CD4-positive, alpha-beta memory T cell (primary cell): ENCODE measurements around the gene WDR81. TPM values are rescaled to one million over a fixed set of nuclear protein-coding genes. Genes with fewer than 3 reads are reported as not detected.
"Not testable (repeated sequence)": the region's sequence is repeated elsewhere in the genome, so short reads cannot be mapped to it uniquely, and the experiment has no call there.

Source experiments
- CTCF ChIA-PET: fragments of 350-600 bp; sonication (Branson Sonifier 250); formaldehyde crosslinking; loops from one replicate; lab custom pipeline; 2021; ENCODE audit warnings: inconsistent platforms; ENCODE audit not compliant: partially characterized antibody; lab: Charles Lee
- POLR2A ChIA-PET: fragments of 350-600 bp; sonication (Branson Sonifier 250); formaldehyde crosslinking; loops from one replicate; lab custom pipeline; 2021; ENCODE audit not compliant: partially characterized antibody; lab: Charles Lee
- DNase-seq, 5 donors: peaks; one replicate each; pipeline versions ENCODE4 v3.0.0 to v3.0.0-alpha.2; 2020 to 2022; ENCODE audit warnings: mixed read lengths in 1 of 5
- H3K27ac ChIP-seq: one replicate; pipeline ENCODE4 v1.7.0; 2013; ENCODE audit warnings: low read depth, low read length
- H3K27me3 ChIP-seq: 2 replicates; pipeline ENCODE4 v1.7.0; 2013; ENCODE audit warnings: mild to moderate bottlenecking, low read length, moderate library complexity; ENCODE audit not compliant: insufficient read depth
- H3K36me3 ChIP-seq: 2 replicates; pipeline ENCODE4 v1.7.0; 2013; ENCODE audit warnings: mild to moderate bottlenecking, low read length, moderate library complexity; ENCODE audit not compliant: insufficient read depth
- H3K4me1 ChIP-seq: 2 replicates; pipeline ENCODE4 v1.7.0; 2013; ENCODE audit warnings: mild to moderate bottlenecking, low read length, moderate library complexity; ENCODE audit not compliant: insufficient read depth
- H3K4me3 ChIP-seq, 2 donors: one replicate each; pipeline ENCODE4 v1.7.0; 2013; ENCODE audit warnings: low read length in 2 of 2, mild to moderate bottlenecking in 1 of 2
- H3K9me3 ChIP-seq, 2 donors: one replicate each; pipeline ENCODE4 v1.7.0; 2013; ENCODE audit warnings: low read length in 2 of 2, control low read depth in 1 of 2; ENCODE audit not compliant: control insufficient read depth in 1 of 2
- H3K27ac Mint-ChIP-seq, 7 donors: one replicate each; pipeline ENCODE4 v1.8.0; 2020 to 2021; ENCODE audit warnings: mixed read lengths in 7 of 7, mild to moderate bottlenecking in 6 of 7, inconsistent platforms in 3 of 7, moderate library complexity in 3 of 7
- H3K27me3 Mint-ChIP-seq, 2 donors: one replicate each; pipeline ENCODE4 v1.8.0; 2020 to 2021; ENCODE audit warnings: mixed read lengths in 2 of 2
- H3K36me3 Mint-ChIP-seq, 2 donors: one replicate each; pipeline ENCODE4 v1.8.0; 2020 to 2021; ENCODE audit warnings: mixed read lengths in 2 of 2, inconsistent platforms in 1 of 2, mild to moderate bottlenecking in 1 of 2
- H3K4me1 Mint-ChIP-seq, 4 donors: one replicate each; pipeline ENCODE4 v1.8.0; 2020 to 2021; ENCODE audit warnings: mixed read lengths in 4 of 4, mild to moderate bottlenecking in 1 of 4
- H3K4me3 Mint-ChIP-seq, 8 donors: one replicate each; pipeline ENCODE4 v1.8.0; 2020 to 2021; ENCODE audit warnings: mixed read lengths in 8 of 8, mild to moderate bottlenecking in 7 of 8, moderate library complexity in 6 of 8, inconsistent platforms in 3 of 8
- H3K9me3 Mint-ChIP-seq, 8 donors: one replicate each; pipeline ENCODE4 v1.8.0; 2020 to 2021; ENCODE audit warnings: mixed read lengths in 8 of 8, mild to moderate bottlenecking in 5 of 8, inconsistent platforms in 3 of 8, moderate library complexity in 1 of 8
- intact Hi-C: fragments of 100-400 bp; cut with micrococcal nuclease; formaldehyde crosslinking; loops from one replicate; pipeline ENCODE4 v1.15.1; 2023
- polyA plus RNA-seq, 2 donors: library from polyadenylated mRNA; unstranded; fragments of 300-500 nt; fragmentation: Illumina TruSeq; gene quantifications; one replicate each; pipeline ENCODE4 v1.2.3, GENCODE V29; 2021
- total RNA-seq, 2 experiments: library from RNA; stranded (reverse); gene quantifications; one replicate each; pipeline ENCODE4 v1.2.3, GENCODE V29; 2021

Gene WDR81
- total and polyA plus RNA-seq, 4 experiments from 2014 or later = 4.4 to 40.3 (median 29.9) TPM

DNA sequence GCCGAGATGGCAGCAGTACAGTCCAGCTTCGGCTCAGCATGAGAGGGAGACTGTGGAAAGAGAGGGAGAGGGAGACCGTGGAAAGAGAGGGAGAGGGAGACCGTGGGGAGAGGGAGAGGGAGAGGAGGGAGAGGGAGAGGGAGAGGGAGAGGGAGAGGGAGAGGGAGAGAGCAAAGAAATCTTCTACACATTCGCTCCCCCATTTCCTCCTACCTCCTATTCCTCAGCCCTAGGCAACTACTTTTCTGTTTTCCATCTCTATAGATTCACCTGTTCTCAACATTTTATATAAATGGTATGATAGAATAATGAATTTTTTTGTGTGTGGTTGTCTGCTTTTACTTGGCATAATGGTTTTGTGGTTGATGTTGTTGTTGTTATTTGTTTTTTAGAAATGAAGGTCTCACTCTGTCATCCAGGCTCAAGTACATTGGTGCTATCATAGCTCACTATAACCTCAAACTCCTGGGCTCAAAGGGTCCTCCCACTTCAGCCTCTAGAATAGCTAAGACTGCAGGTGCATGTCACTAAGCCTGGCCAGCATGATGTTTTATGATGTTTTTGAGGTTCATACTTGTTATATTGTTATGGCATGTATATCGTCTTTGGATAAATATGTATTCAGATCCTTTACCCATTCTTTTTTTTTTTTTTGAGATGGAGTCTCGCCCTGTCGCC lies 33.8 kb upstream of the WDR81 start:
- peaks cover 0 to 4% (median 0%) of the 10 kb centered on the region in 8 donors for H3K9me3 Mint-ChIP-seq
- H3K27me3 Mint-ChIP-seq = peaks cover 0 to 4% of the 10 kb centered on the region in 2 donors
- DNase-seq = no peak
- no peaks in the 10 kb centered on the region for H3K9me3 ChIP-seq
- H3K27me3 ChIP-seq = no peaks in the 10 kb centered on the region
- no peak overlapping the region for H3K4me3 ChIP-seq
- H3K27ac ChIP-seq = no peak overlapping the region
- no peaks in the 10 kb centered on the region for H3K36me3 Mint-ChIP-seq
- ChIA-PET POLR2A (no interaction called here), CTCF (no interaction called here)
- no peaks in the 10 kb centered on the region for H3K36me3 ChIP-seq
- no peak overlapping the region for H3K4me3 Mint-ChIP-seq
- intact Hi-C loops = no loop called here
- peaks cover 0 to 5% (median under 1%) of the 10 kb centered on the region in 4 donors for H3K4me1 Mint-ChIP-seq
- H3K27ac Mint-ChIP-seq = no peak overlapping the region
- H3K4me1 ChIP-seq = no peaks in the 10 kb centered on the region

DNA sequence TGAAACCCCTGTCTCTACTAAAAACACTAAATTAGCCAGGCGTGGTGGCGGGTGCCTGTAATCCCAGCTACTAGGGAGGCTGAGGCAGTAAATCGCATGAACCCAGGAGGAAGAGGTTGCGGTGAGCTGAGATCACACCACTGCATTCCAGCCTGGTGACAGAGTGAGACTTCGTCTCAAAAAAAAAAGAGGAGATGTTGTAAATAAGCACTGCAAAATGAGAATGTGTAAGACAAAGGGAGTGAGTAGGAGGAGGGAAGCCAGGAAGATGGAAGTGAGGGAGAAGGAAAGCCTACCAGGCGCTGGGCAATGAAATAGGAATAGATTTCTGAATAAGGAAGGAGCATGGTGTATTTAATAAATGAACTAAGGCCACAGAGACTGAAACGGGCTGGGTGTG lies 31.2 kb upstream of the WDR81 start:
- no peak for DNase-seq
- peaks cover 0 to 4% of the 10 kb centered on the region in 2 donors for H3K27me3 Mint-ChIP-seq
- ChIA-PET POLR2A (no interaction called here), CTCF (interaction anchor here (0.5 kb wide), 1 partner anchor 168 kb away, joined by 3 read pairs; no protein-coding TSS in a partner anchor)
- H3K4me3 Mint-ChIP-seq = no peak overlapping the region
- H3K4me1 Mint-ChIP-seq = no peaks in the 10 kb centered on the region
- Histone ChIP-seq H3K27ac (no peak overlapping the region), H3K36me3 (no peaks in the 10 kb centered on the region), H3K4me3 (no peak overlapping the region), H3K27me3 (no peaks in the 10 kb centered on the region), H3K4me1 (no peaks in the 10 kb centered on the region), H3K9me3 (no peaks in the 10 kb centered on the region)
- no peaks in the 10 kb centered on the region for H3K36me3 Mint-ChIP-seq
- H3K27ac Mint-ChIP-seq = peak overlapping the region in 1 of 7 donors; percentile 26
- peaks cover 0 to 4% (median 0%) of the 10 kb centered on the region in 8 donors for H3K9me3 Mint-ChIP-seq
- intact Hi-C loops = no loop called here

GRCh38 chr17:1695365-1695764 lies 29.1 kb upstream of the WDR81 start:
- Mint-ChIP-seq H3K4me3 (no peak overlapping the region), H3K9me3 (peaks cover 0 to 4% (median 0%) of the 10 kb centered on the region in 8 donors), H3K27me3 (peaks cover 0 to 4% of the 10 kb centered on the region in 2 donors), H3K27ac (no peak overlapping the region), H3K36me3 (no peaks in the 10 kb centered on the region), H3K4me1 (no peaks in the 10 kb centered on the region)
- intact Hi-C loops = no loop called here
- ChIA-PET CTCF (no interaction called here), POLR2A (no interaction called here)
- Histone ChIP-seq H3K36me3 (no peaks in the 10 kb centered on the region), H3K27ac (no peak overlapping the region), H3K27me3 (no peaks in the 10 kb centered on the region), H3K4me3 (no peak overlapping the region), H3K4me1 (no peaks in the 10 kb centered on the region), H3K9me3 (no peaks in the 10 kb centered on the region)
- DNase-seq = no peak

- no peak for DNase-seq
- H3K9me3 Mint-ChIP-seq = peaks cover 0 to 1% (median 0%) of the 10 kb centered on the region in 8 donors
- Histone ChIP-seq H3K36me3 (no peaks in the 10 kb centered on the region), H3K27ac (no peak overlapping the region), H3K27me3 (no peaks in the 10 kb centered on the region), H3K9me3 (no peaks in the 10 kb centered on the region), H3K4me1 (no peaks in the 10 kb centered on the region), H3K4me3 (no peak overlapping the region)
- peaks cover 0 to 2% of the 10 kb centered on the region in 2 donors for H3K27me3 Mint-ChIP-seq
- H3K4me3 Mint-ChIP-seq = no peak overlapping the region
- ChIA-PET CTCF (no interaction called here), POLR2A (no interaction called here)
- no peaks in the 10 kb centered on the region for H3K4me1 Mint-ChIP-seq
- no peaks in the 10 kb centered on the region for H3K36me3 Mint-ChIP-seq
- no peak overlapping the region for H3K27ac Mint-ChIP-seq
- intact Hi-C loops = no loop called here
Observed at GRCh38 chr17:1697681-1698080, 26.8 kb upstream of the WDR81 start.

- CTCF ChIA-PET = interaction anchor here (1.5 kb wide), 1 partner anchor 17 kb away, joined by 3 read pairs; no protein-coding TSS in a partner anchor
- H3K4me1 ChIP-seq = not testable (repeated sequence)
Observed at GRCh38 chr17:1699891-1700290, 24.6 kb upstream of the WDR81 start.

DNA sequence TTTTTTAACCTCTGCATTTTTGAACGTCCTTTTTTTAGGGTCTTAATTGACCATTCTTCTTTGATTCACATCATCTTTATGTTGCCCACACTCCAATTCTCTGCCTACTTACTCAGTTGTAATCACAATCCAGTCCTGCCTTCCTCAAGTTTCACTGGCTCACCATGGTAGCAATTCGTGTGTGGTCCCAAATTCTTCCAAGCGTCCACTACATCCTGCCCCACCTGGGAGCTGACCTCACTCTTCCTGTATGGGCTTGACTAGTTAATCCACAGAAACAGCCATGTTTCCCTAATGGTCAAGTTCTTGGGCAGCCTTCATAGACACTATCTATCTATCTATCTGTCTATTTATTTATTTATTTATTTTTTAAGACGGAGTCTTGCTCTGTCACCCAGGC lies 21.4 kb upstream of the WDR81 start:
- H3K4me1 Mint-ChIP-seq = peaks cover 5 to 14% (median 9%) of the 10 kb centered on the region in 4 donors
- H3K4me3 Mint-ChIP-seq = no peak overlapping the region
- ChIA-PET POLR2A (no interaction called here), CTCF (no interaction called here)
- no peaks in the 10 kb centered on the region for H3K36me3 ChIP-seq
- H3K27me3 Mint-ChIP-seq = peaks cover 0 to 6% of the 10 kb centered on the region in 2 donors
- H3K4me3 ChIP-seq = no peak overlapping the region
- no peak overlapping the region for H3K27ac Mint-ChIP-seq
- no peak overlapping the region for H3K27ac ChIP-seq
- intact Hi-C loops = no loop called here
- peaks cover 10% of the 10 kb centered on the region for H3K4me1 ChIP-seq
- H3K9me3 Mint-ChIP-seq = no peaks in the 10 kb centered on the region
- H3K36me3 Mint-ChIP-seq = no peaks in the 10 kb centered on the region
- DNase-seq = no peak
- no peaks in the 10 kb centered on the region for H3K9me3 ChIP-seq
- no peaks in the 10 kb centered on the region for H3K27me3 ChIP-seq

More at GRCh38 chr17:1699891-1700290, 24.6 kb upstream of the WDR81 start:
- H3K36me3 Mint-ChIP-seq, H3K27ac Mint-ChIP-seq, H3K9me3 ChIP-seq, intact Hi-C loops, H3K9me3 Mint-ChIP-seq, H3K27me3 Mint-ChIP-seq, H3K36me3 ChIP-seq, H3K27ac ChIP-seq, H3K4me3 Mint-ChIP-seq, H3K4me1 Mint-ChIP-seq, POLR2A ChIA-PET, H3K27me3 ChIP-seq, DNase-seq, H3K4me3 ChIP-seq: not testable (repeated sequence)

DNA sequence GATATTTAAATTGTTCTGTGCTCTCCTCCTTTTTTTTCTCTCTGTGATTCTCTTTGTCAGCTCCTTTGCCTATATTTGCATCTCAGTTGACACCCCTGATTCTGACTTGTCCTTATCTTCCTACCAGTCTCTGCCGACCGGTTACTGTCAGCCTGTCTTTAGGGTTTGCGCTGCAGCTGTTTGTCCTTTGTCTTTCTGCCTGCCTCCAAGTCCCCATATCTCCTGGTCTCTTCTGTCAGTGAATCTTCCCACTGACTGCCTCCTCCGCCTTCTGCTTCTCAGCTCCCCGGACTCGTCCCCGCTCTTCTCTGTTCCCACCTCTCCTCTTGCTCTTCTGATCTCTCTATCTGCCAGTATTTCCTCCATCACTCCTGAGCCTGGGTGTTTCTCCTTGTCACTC lies 19.5 kb upstream of the WDR81 start:
- Mint-ChIP-seq H3K4me3 (peak overlapping the region in 2 of 8 donors; percentile 7 to 68), H3K27me3 (peaks cover 0 to 6% of the 10 kb centered on the region in 2 donors), H3K9me3 (no peaks in the 10 kb centered on the region), H3K36me3 (no peaks in the 10 kb centered on the region), H3K4me1 (peaks cover 7 to 14% (median 10%) of the 10 kb centered on the region in 4 donors), H3K27ac (peak overlapping the region in 5 of 7 donors; percentile 7 to 90 (median 73))
- intact Hi-C loops = no loop called here
- POLR2A ChIA-PET = interaction anchor here (0.9 kb wide), 1 partner anchor 21 kb away, joined by 3 read pairs; no protein-coding TSS in a partner anchor
- Histone ChIP-seq H3K9me3 (no peaks in the 10 kb centered on the region), H3K36me3 (no peaks in the 10 kb centered on the region), H3K27me3 (no peaks in the 10 kb centered on the region), H3K4me3 (no peak overlapping the region), H3K4me1 (peaks cover 15% of the 10 kb centered on the region), H3K27ac (no peak overlapping the region)
- DNase-seq = no peak
- CTCF ChIA-PET = no interaction called here
